IgD-negative memory B cell (primary cell): Measurements from ENCODE around the gene DCST2. TPM values are rescaled to one million over a fixed set of nuclear protein-coding genes. Genes with fewer than 3 reads are reported as not detected.

Experiments
- H3K27ac Mint-ChIP-seq, 3 donors: one replicate each; pipeline ENCODE4 v1.8.0; 2020 to 2022; ENCODE audit warnings: mild to moderate bottlenecking in 3 of 3, mixed read lengths in 3 of 3, moderate library complexity in 1 of 3
- H3K27me3 Mint-ChIP-seq: one replicate; pipeline ENCODE4 v1.8.0; 2021; ENCODE audit warnings: mixed read lengths
- H3K36me3 Mint-ChIP-seq: one replicate; pipeline ENCODE4 v1.8.0; 2020; ENCODE audit warnings: mild to moderate bottlenecking, mixed read lengths
- H3K4me1 Mint-ChIP-seq, 3 donors: one replicate each; pipeline ENCODE4 v1.8.0; 2020 to 2022; ENCODE audit warnings: mixed read lengths in 3 of 3, mild to moderate bottlenecking in 1 of 3
- H3K4me3 Mint-ChIP-seq, 4 donors: one replicate each; pipeline ENCODE4 v1.8.0; 2020 to 2022; ENCODE audit warnings: mild to moderate bottlenecking in 4 of 4, mixed read lengths in 4 of 4, moderate library complexity in 3 of 4
- H3K9me3 Mint-ChIP-seq, 3 donors: one replicate each; pipeline ENCODE4 v1.8.0; 2020 to 2021; ENCODE audit warnings: mixed read lengths in 3 of 3, mild to moderate bottlenecking in 1 of 3
- polyA plus RNA-seq: library from polyadenylated mRNA; unstranded; fragments of 300-500 nt; fragmentation: Illumina TruSeq; gene quantifications from one replicate; pipeline ENCODE4 v1.2.3, GENCODE V29; 2021

The DCST2 gene
- not detected for polyA plus RNA-seq

DNA sequence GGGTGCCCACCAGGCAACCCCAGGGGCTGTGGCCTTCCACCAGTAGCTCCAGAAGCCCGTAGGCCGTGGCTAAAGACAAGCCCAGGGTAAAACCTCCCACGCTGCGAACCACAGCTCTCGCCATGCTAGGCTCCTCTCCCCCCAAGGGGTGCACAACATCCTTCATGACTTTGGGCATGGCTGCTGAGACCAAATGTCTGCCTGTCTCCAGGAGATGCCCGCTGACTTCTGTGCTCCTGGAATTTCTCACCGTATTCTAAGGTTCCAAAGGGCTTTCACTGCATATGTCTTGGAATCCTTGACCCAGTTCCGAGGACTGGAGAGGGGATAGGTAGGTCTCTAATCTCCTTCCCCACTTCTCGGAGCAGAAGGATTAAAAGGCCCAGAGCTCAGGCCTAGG is at the start of gene DCST2, which contains the start of gene DCST1:
TSS of gene DCST2 (minus strand) at position 258 of the 400 bp plus-strand sequence. CDS start at position 178, 80 bp downstream.
TSS of gene DCST1 (plus strand) at position 301 of the 400 bp plus-strand sequence. CDS start 213 bp downstream, outside the sequence.
- no peak within 1 kb of the TSS for H3K4me3 Mint-ChIP-seq
- H3K27ac Mint-ChIP-seq: peak within 1 kb of the TSS in 1 of 3 donors; percentile 39
- H3K4me1 Mint-ChIP-seq: peaks cover 0 to 2% (median 0%) of the 10 kb centered on the region in 3 donors
- no peaks in the 10 kb centered on the region for H3K9me3 Mint-ChIP-seq
- peaks cover 10% of the 10 kb centered on the region for H3K27me3 Mint-ChIP-seq
- peaks cover 2% of the 10 kb centered on the region for H3K36me3 Mint-ChIP-seq

DNA sequence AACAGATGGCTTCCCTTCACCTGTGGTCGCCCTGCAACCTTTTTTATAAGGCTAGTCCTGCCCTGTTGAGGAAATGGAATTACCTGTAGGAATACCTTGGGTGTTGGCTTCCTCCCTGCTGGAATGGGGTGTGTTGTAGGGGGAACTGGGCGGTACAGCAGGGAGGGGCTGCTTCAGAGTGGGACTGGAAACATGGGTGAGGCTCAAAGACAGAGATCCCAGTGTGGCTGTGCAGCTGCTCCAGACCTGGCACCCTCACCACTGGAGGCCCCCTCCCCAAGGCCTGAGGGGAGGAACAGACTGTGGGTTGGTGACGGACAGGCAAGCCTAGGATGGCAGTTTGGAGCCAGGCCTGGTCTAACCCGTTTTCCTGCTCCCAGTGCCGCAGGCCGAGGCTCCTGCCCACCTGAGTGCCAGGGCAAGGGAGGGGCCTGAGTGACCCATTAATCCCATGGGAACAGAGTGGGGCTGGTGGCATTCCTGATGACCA is 49.5 kb upstream of the DCST2 start:
- Mint-ChIP-seq H3K9me3 (peaks cover 0 to 1% (median 0%) of the 10 kb centered on the region in 3 donors), H3K4me3 (peak overlapping the region in 2 of 4 donors; percentile 82 to 84), H3K4me1 (peaks cover 23 to 39% (median 33%) of the 10 kb centered on the region in 3 donors), H3K36me3 (no peaks in the 10 kb centered on the region), H3K27ac (no peak overlapping the region), H3K27me3 (peaks cover 34% of the 10 kb centered on the region)

DNA sequence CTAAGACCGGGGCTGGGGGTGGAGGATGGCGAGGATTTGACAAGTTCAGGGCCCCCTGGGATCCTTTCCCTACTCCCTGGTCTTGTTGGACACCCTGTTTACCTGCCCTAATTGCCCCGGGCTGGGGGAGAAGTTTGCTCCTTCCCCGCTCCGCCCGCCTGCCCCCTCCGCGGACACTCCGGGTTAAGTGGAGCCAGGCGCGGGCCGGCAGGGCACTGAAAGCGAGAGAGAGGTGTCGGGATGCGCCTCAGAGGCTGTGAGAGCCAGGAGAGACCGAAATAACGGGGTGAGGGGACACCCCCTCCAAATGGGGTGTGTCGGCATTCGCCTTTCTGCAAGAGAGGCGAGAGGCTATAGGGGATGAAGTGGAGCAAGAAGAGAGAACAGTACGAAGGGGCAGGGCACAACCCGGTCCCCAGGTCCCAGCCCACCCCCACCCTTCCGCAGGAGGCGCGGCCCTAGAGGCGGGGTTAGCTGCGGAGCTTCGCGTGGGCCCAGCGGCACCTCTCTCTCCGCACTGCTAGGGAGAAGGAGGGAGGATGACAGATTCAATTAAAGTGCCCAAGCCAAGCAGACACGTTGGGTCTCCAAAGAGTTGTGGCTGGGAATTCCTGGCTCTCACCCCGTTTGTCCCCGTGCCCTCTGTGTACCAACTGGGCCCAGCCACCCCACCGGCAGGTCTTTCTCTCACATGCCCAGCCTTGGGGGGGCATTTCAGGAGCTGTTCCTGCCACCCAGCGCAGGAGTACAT is 48.9 kb upstream of the DCST2 start:
- H3K27me3 Mint-ChIP-seq: peaks cover 34% of the 10 kb centered on the region
- H3K9me3 Mint-ChIP-seq: peaks cover 0 to 1% (median 0%) of the 10 kb centered on the region in 3 donors
- no peaks in the 10 kb centered on the region for H3K36me3 Mint-ChIP-seq
- peak overlapping the region; percentile 46 to 84 (median 78) for H3K4me3 Mint-ChIP-seq
- peak overlapping the region in 1 of 3 donors; percentile 60 for H3K27ac Mint-ChIP-seq
- peaks cover 23 to 35% (median 33%) of the 10 kb centered on the region in 3 donors for H3K4me1 Mint-ChIP-seq

DNA sequence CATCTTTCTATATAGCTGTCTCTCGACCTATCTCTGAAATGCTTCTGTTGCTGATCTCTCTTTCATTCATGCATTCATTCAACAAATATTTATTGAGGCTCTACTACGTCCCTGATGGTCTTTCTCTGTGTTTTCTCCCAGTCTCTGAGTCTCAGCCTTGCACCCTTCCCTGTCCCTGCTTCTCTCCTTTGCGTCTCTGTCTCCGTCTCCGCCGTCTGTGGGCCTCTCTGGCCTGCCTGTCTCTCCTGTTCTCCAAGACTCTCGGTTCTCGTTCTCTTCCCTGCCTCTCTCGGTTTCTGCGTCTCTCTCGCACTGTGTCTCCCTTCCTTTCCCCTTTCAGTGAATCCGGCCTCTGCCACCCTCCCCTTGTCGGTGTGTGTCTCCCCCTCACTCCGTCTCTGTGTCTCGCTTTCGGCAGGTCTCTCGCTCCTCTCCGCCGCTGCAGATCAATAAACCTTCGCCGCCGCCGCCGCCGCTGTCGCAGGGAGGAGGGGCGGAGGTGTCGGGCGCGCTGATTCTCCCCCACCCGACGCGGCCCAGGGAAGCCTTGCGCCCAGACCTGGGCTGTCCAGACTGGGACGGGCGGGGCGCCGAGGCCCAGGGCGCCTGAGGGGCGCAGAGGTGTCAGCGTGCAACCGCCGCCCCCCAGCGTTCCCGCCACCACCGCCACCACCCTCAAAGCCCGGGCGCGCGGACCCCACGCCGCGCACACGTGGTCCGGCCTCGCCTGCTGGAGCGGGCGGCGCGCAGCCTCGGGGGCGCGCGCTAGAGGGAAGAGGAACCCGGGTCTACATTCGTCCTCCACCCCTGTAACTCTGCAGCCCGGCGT is 48.1 kb upstream of the DCST2 start:
- H3K36me3 Mint-ChIP-seq: no peaks in the 10 kb centered on the region
- H3K4me1 Mint-ChIP-seq: peaks cover 23 to 33% (median 32%) of the 10 kb centered on the region in 3 donors
- peak overlapping the region in 2 of 3 donors; percentile 60 to 79 for H3K27ac Mint-ChIP-seq
- H3K27me3 Mint-ChIP-seq: peaks cover 34% of the 10 kb centered on the region
- H3K9me3 Mint-ChIP-seq: peaks cover 0 to 1% (median 0%) of the 10 kb centered on the region in 3 donors
- H3K4me3 Mint-ChIP-seq: peak overlapping the region; percentile 67 to 85 (median 78)

DNA sequence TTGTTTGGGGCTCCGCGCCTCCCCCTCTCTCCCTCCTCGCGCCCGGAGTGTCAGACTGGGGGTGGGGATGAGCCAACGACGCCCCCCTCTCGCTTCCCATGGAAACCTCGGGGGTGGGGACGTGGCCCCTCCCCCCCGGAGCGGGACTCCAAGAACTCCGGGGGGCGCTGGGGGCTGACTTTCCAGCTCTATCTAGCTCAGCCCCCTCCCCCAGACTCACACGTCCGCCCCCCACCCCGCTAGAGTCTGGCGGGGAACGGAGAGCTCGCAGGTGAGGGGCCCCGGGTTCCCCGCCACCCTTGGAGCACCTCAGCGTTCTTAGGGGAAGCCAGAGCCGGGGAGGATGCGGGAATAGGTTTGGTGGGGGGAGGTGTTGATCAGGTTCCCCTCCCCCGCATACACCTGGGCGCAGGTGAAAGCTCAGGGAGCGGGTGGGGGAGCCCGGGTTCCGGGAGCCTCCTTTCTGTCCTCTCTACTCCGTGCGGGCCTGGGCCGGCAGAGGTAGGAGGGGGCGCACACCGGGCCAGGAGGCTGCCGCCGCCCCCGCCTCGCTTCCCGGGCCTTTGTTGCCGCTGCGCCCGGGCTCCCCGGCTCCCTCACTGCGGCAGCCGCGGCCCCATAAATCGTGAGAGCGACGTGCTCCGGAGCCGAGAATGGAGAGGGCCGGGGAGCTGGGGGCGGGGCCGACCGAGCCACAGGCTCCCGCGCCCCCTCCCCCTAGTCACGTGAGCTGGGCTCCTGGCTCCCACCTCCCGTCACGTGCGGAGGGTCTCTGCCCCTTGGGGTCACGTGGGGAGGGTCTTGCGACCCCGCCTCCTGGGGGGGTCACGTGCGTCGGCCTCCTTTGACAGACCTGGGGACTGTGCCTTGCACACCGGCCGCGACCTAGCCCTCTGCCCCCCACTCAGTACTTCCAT is 47.0 kb upstream of the DCST2 start:
- Mint-ChIP-seq H3K27ac (peak overlapping the region in 1 of 3 donors; percentile 43), H3K4me1 (peaks cover 23 to 35% (median 31%) of the 10 kb centered on the region in 3 donors), H3K4me3 (peak overlapping the region; percentile 45 to 76 (median 70)), H3K36me3 (no peaks in the 10 kb centered on the region), H3K27me3 (peaks cover 34% of the 10 kb centered on the region), H3K9me3 (peaks cover 0 to 1% (median 0%) of the 10 kb centered on the region in 3 donors)

DNA sequence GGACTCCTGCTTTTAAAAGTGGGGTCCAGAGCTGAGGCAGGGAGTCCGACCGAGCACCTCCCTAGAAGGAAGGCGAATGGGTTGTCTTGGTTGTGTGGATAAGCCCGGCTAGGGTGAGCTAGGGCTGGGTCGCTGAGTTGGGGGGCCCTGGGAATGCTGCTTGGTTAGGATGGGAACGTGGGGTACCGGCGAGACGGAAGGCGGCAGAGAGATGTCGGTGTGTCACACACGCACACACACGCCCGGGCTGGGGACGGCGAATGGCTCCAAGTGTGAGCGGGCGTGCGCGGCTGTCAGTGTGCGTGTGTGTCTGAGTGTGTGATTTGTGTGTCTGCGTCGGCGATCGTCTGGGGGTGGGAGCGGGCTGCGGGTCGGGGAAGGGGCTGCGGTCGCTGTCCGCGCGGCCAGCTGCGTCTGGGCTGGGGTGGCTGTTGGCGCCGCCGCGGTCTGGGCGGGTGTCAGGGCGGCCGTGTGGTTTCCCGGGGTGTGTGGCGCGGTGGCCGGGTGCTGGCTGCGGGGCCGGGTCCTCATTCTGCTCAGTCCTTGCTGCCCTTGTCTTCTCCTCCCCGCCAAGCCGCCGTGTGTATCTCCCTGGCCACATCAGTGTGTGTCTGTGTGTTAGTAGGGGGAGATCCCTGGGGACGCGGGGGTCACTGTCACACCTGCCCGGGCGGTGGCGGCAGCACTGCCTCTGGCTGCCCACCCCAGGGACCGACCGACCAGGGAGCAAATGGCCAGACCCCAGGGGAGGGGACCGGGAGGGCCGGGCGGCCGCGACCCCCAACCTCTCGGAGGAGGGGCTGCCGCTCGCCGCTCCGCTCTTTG is 46.1 kb upstream of the DCST2 start:
- Mint-ChIP-seq H3K4me1 (peaks cover 19 to 29% (median 26%) of the 10 kb centered on the region in 3 donors), H3K4me3 (peak overlapping the region; percentile 19 to 96 (median 80)), H3K27ac (peak overlapping the region; percentile 17 to 83 (median 67)), H3K9me3 (peaks cover 0 to 1% (median 0%) of the 10 kb centered on the region in 3 donors), H3K36me3 (no peaks in the 10 kb centered on the region), H3K27me3 (peaks cover 34% of the 10 kb centered on the region)

DNA sequence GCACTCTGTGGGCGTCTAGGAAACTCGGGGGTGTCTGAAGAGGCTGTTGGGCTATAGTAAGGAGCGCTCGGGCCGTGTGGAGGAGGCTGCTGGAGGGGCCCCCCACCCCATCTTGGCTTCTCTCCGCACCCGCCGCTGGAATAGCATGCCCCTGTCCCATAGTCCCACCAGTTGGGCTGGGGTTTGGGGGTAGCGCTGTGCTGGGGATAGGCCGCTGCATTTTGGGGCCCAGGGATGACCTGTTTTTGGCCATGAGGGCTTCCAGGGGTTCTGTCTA is 45.6 kb upstream of the DCST2 start:
- peaks cover 0 to 1% (median 0%) of the 10 kb centered on the region in 3 donors for H3K9me3 Mint-ChIP-seq
- H3K27me3 Mint-ChIP-seq: peaks cover 29% of the 10 kb centered on the region
- H3K4me1 Mint-ChIP-seq: peaks cover 14 to 23% (median 22%) of the 10 kb centered on the region in 3 donors
- peak overlapping the region; percentile 19 to 96 (median 80) for H3K4me3 Mint-ChIP-seq
- H3K27ac Mint-ChIP-seq: peak overlapping the region; percentile 17 to 83 (median 67)
- H3K36me3 Mint-ChIP-seq: no peaks in the 10 kb centered on the region

DNA sequence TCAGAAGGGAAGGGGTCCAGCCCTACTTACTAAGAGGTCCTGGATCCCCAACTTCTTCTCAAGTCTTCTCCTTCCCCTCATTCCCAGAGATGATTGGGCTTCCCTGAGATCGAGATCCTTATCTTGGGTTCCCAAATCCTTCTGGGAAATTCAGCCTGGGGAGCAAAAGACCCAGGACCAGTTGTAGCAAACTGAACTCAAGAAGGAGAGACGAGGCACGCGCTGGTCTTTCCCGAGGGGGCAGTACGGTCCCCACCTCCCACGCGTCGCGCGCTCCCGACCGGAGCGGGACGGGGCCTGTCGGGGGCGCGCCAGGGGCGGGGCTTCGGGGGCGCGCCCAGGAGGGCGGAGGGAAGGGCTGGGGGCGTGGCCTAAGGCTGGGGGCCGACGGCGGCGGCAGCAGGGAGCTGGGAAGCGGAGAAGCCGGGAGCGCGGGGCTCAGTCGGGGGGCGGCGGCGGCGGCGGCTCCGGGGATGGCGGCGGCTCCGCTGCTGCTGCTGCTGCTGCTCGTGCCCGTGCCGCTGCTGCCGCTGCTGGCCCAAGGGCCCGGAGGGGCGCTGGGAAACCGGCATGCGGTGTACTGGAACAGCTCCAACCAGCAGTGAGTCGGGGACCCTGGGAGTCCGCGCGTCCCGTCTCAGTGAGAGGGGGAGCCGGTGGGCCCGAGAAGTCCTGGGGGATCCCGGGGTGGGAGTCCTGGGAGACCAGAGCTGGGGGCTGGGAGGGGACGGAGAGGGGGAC is 45.1 kb upstream of the DCST2 start, which contains the start of gene EFNA3:
TSS of gene EFNA3 (plus strand) at position 369 of the 741 bp plus-strand sequence. CDS start at position 474, 105 bp downstream.
- Mint-ChIP-seq H3K9me3 (peaks cover 0 to 1% (median 0%) of the 10 kb centered on the region in 3 donors), H3K4me1 (peaks cover 15 to 22% (median 22%) of the 10 kb centered on the region in 3 donors), H3K4me3 (peak within 1 kb of the TSS; percentile 34 to 96 (median 80)), H3K27ac (peak within 1 kb of the TSS; percentile 17 to 83 (median 67)), H3K36me3 (no peaks in the 10 kb centered on the region), H3K27me3 (peaks cover 25% of the 10 kb centered on the region)

DNA sequence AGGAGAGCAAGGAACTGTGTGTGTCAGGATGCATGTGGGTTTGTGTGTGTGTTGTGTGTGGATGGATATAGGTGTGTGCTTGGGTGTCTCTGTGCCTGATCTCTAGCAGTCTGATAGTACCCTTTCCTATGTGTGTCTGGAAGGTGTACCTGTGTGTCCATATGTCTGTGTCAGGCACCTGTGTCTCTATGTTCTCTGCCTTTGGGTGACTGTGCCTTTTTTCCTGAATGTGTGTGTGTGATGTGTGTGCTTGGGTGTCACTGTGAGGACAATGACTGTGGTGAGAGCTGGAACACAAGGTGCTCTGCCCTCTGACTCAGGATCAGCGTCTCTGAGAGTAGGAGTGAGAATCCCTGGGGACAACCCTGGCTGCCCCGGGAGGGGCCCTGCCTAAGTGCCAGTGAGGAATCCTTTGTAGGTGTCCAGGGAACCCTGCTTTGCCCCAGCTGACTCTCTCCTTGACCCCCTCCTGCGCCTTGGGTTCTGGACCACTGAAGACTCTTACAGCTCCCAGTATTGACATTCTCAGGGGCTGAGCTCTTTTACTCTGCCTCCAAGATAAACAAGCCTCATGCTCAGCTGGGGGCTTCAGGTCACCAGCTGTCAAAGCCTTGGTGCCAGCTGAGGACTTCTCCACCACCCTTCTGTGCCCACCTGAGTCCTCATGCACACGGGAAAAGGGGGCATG is 44.3 kb upstream of the DCST2 start:
- Mint-ChIP-seq H3K27ac (peak overlapping the region in 1 of 3 donors; percentile 4), H3K4me1 (peaks cover 16 to 27% (median 25%) of the 10 kb centered on the region in 3 donors), H3K27me3 (peaks cover 23% of the 10 kb centered on the region), H3K36me3 (no peaks in the 10 kb centered on the region), H3K4me3 (peak overlapping the region in 3 of 4 donors; percentile 23 to 68 (median 34)), H3K9me3 (peaks cover 0 to 1% (median 0%) of the 10 kb centered on the region in 3 donors)

DNA sequence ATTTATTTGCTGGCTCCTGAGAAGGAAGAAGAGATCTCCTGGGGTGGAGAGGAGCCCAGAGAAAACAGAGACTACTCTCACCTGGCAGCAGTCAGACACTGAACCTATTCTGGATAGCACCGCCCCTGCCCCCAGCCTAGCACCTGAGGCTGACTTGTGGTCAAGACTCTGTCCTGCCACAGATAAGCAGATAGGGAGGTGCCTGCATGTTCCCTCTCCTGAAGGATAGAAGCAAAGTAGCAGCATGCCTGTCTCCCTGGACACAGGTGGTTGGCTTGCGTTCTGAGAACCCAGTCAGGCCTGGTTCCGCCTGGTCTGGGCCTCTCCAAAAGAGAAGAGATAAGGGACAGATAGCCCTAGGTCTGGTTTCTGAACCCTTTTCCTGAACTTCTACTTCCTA is 43.8 kb upstream of the DCST2 start:
- peak overlapping the region in 2 of 4 donors; percentile 34 to 50 for H3K4me3 Mint-ChIP-seq
- no peaks in the 10 kb centered on the region for H3K36me3 Mint-ChIP-seq
- peaks cover 0 to 1% (median 0%) of the 10 kb centered on the region in 3 donors for H3K9me3 Mint-ChIP-seq
- peaks cover 16 to 32% (median 25%) of the 10 kb centered on the region in 3 donors for H3K4me1 Mint-ChIP-seq
- H3K27me3 Mint-ChIP-seq: peaks cover 19% of the 10 kb centered on the region
- H3K27ac Mint-ChIP-seq: peak overlapping the region in 2 of 3 donors; percentile 4 to 9

DNA sequence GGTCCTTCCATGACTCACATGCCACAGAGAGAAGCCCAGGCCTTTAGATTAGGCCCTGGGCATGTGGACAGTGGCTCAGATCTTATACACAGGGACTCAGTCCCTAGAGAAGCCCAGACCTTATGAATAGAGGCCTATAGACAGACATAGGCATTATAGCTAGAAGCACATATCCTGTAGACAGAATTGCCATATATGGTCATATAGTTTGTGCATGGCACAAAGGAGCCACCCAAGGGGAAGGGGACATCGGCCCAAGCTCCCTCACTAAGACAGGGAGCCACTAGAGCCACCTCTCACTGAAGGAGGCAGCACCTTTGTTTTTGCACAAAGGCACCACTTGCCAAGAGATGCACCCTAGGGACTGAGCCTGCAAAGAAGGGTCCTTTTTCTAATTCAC is 42.8 kb upstream of the DCST2 start:
- peaks cover 11% of the 10 kb centered on the region for H3K27me3 Mint-ChIP-seq
- H3K36me3 Mint-ChIP-seq: peaks cover 3% of the 10 kb centered on the region
- peaks cover 0 to under 1% (median 0%) of the 10 kb centered on the region in 3 donors for H3K9me3 Mint-ChIP-seq
- peak overlapping the region in 1 of 4 donors; percentile 34 for H3K4me3 Mint-ChIP-seq
- H3K4me1 Mint-ChIP-seq: peaks cover 22 to 34% (median 27%) of the 10 kb centered on the region in 3 donors
- H3K27ac Mint-ChIP-seq: peak overlapping the region in 1 of 3 donors; percentile 9

DNA sequence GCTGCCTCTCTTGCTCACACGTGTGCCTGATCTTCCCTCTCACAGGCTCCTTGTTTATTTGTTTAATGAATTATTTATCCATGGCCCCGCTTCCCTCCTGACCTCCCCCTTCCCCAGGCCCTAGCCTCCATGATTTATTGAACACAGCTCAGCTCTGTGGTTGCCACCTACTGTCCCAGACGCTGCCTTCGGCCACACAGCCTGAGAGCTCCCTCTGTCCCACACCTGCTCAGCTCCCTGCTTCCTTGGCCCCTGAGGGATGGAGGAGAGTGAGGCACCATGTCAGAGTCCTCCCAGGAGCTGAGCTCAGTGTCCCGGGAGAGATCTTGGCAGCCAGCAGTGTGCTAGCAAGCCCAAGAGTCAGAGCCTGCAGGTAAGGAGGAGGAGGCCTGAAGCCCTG is 42.0 kb upstream of the DCST2 start:
- Mint-ChIP-seq H3K4me3 (no peak overlapping the region), H3K9me3 (no peaks in the 10 kb centered on the region), H3K4me1 (peaks cover 21 to 34% (median 23%) of the 10 kb centered on the region in 3 donors)

More for the DNA sequence above, 42.0 kb upstream of the DCST2 start:
- peak overlapping the region in 1 of 3 donors; percentile 82 for H3K27ac Mint-ChIP-seq
- H3K27me3 Mint-ChIP-seq: peaks cover 7% of the 10 kb centered on the region
- peaks cover 3% of the 10 kb centered on the region for H3K36me3 Mint-ChIP-seq
